ENCODE data around the gene SUMO3. TPM values are rescaled to one million over a fixed set of nuclear protein-coding genes. Genes with fewer than 3 reads are reported as not detected.

Gene SUMO3
- polyA plus RNA-seq, 1 experiment = 82.6 TPM

DNA sequence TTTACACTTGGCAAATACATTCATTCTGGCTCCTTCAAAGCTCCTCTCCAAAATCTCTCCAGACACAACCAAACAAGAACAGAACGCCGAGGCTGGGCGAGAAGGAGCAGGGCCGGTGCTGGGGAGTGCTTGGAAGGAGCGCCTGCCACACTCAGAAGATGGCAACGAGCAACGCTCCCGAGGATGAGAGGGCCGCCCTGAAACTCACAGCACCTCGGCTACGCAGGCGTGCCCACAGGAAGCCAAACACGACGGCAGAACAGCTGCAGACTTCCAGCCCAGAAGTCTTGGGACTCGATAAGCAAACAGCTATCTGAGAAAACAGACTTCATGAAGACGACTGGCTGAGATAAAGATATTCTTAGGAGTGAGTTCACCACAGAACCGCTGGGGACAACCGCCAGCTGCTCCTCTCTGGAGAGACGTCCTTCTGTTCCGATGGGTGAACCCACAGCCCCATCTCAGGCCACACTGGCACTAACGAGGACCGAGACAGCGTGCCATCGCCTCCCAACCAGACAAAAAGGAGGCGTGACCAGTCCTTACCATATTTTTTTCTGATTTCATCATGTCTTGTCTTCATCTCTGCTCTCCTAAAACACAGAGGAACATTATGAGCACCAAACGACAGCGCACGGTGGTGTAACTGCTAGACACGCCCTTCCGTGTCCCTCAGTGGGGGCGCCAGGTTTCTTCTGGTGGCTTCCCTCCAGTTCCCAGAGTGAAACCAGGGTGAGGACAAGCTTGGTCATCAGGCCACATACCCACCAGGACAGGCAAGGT is 37.0 kb upstream of the SUMO3 start:
- no peak for DNase-seq (ENCODE audit: low read depth)
- peaks cover 39% of the 10 kb centered on the region for H3K36me3 ChIP-seq (ENCODE audit: control insufficient read depth, insufficient read depth, low read length)
- ChIA-PET CTCF (interaction anchor here (1.0 kb wide), 1 partner anchor 9 kb away, joined by 4 read pairs; no protein-coding TSS in a partner anchor), POLR2A (no interaction called here)
- no peaks in the 10 kb centered on the region for H3K27me3 ChIP-seq (ENCODE audit: control insufficient read depth, insufficient read depth, low read length)
- no peak overlapping the region for H3K4me3 ChIP-seq (ENCODE audit: low read depth, low read length)
- TF ChIP-seq, protein P1, sequence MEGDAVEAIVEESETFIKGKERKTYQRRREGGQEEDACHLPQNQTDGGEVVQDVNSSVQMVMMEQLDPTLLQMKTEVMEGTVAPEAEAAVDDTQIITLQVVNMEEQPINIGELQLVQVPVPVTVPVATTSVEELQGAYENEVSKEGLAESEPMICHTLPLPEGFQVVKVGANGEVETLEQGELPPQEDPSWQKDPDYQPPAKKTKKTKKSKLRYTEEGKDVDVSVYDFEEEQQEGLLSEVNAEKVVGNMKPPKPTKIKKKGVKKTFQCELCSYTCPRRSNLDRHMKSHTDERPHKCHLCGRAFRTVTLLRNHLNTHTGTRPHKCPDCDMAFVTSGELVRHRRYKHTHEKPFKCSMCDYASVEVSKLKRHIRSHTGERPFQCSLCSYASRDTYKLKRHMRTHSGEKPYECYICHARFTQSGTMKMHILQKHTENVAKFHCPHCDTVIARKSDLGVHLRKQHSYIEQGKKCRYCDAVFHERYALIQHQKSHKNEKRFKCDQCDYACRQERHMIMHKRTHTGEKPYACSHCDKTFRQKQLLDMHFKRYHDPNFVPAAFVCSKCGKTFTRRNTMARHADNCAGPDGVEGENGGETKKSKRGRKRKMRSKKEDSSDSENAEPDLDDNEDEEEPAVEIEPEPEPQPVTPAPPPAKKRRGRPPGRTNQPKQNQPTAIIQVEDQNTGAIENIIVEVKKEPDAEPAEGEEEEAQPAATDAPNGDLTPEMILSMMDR (IDR thresholded peaks at IDR 0.05; ENCODE audit: insufficient read depth, low read depth, low read length) = no peak

DNA sequence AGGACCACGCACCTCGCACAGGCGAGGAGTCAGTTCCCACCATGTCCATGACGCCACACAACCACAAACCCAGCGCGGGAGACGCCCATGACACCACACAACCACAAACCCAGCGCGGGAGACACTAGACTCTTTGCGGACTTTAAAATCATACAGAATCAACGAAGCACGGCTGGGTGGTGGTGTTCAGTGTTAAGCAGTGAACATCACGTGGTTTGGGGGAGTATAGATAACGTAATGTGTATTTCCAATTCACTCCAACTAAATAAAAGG is 36.5 kb upstream of the SUMO3 start:
- POLR2A ChIA-PET = no interaction called here
- CTCF ChIA-PET = interaction anchor here (1.0 kb wide), 1 partner anchor 8 kb away, joined by 4 read pairs; no protein-coding TSS in a partner anchor
- TF ChIP-seq, protein P1 (IDR thresholded peaks at IDR 0.05; ENCODE audit: insufficient read depth, low read depth, low read length) = no peak
- Histone ChIP-seq H3K4me3 (ENCODE audit: low read depth, low read length) (no peak overlapping the region), H3K27me3 (ENCODE audit: control insufficient read depth, insufficient read depth, low read length) (no peaks in the 10 kb centered on the region), H3K36me3 (ENCODE audit: control insufficient read depth, insufficient read depth, low read length) (peaks cover 42% of the 10 kb centered on the region)
- no peak for DNase-seq (ENCODE audit: low read depth)

DNA sequence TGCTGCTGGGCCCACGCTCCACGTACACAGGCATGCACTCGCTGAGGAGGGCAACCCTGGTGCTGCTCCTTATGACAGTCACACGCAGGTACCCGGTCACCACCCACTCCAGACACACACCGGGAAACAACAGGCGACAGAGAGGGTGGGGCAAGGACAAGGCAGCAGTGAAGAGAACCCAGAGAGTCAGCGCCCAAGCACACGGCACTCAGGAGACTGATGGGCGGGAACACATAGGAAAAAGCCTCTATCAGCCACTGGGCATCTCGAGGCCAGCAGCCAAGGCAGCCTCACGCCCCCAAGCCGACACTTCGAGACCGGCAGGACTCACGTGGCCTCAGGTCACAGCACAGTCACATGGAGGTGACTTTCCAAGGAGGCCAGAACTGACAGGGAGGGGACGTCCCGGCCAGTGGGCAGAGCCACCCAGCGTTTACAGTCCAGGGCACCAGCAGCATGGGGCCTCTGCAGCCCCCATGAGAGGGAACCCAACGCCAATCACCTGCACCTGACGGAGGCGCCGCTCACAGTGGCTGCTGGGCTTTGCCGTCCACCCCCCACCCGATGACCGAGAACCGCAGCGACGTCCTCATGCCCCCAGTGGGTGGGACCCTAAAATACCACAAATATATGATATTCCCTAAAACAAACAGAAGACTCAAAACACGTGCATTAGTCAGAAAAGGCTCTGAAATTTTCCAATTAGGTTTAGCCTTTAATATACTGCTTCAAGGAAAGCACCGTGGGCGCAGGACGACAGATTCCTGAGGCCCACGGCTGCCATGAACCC is 35.9 kb upstream of the SUMO3 start:
- DNase-seq (ENCODE audit: low read depth) = no peak
- CTCF ChIA-PET = no interaction called here
- POLR2A ChIA-PET = no interaction called here
- Histone ChIP-seq H3K4me3 (ENCODE audit: low read depth, low read length) (no peak overlapping the region), H3K27me3 (ENCODE audit: control insufficient read depth, insufficient read depth, low read length) (no peaks in the 10 kb centered on the region), H3K36me3 (ENCODE audit: control insufficient read depth, insufficient read depth, low read length) (peaks cover 45% of the 10 kb centered on the region)
- TF ChIP-seq, protein P1 (IDR thresholded peaks at IDR 0.05; ENCODE audit: insufficient read depth, low read depth, low read length) = no peak

DNA sequence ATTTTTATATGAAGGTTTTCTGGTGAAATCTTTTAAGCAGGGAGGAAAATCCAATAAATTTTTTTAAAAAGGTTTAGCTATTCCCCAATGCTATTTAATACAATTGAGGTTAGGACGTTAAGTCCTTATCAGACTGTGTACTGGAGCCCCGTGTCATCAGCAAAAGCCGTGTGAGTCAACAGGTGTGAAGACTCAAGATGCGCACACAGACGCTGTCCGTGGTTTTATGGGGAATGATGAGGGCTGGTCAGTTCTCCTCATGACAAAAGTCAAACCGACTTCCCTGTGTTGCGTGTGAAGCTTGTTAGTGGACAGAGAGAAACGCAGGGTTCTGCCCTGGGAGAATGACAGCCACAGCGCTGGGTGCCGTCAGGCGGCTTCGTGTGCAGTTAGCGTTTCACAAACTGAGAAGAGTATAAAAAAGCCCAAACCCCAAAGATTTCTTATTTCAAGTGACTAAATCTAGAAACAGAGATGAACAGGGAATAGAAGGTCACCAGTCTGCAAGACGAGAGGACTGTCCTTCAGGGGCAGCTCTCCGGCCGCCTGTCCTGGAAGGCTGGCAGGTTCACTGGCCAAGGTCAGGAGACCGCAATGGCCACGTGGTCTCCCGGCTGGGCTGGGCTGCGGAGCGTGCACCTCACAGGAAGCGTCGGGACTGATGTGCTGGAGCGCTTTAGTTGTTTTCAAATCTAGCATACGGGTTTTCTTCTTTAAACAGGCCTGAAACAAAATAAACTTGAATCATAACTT is 33.2 kb upstream of the SUMO3 start:
- POLR2A ChIA-PET = no interaction called here
- peaks cover 39% of the 10 kb centered on the region for H3K36me3 ChIP-seq (ENCODE audit: control insufficient read depth, insufficient read depth, low read length)
- TF ChIP-seq, protein P1 (IDR thresholded peaks at IDR 0.05; ENCODE audit: insufficient read depth, low read depth, low read length) = no peak
- no peaks in the 10 kb centered on the region for H3K27me3 ChIP-seq (ENCODE audit: control insufficient read depth, insufficient read depth, low read length)
- CTCF ChIA-PET = no interaction called here
- H3K4me3 ChIP-seq (ENCODE audit: low read depth, low read length) = no peak overlapping the region
- no peak for DNase-seq (ENCODE audit: low read depth)

DNA sequence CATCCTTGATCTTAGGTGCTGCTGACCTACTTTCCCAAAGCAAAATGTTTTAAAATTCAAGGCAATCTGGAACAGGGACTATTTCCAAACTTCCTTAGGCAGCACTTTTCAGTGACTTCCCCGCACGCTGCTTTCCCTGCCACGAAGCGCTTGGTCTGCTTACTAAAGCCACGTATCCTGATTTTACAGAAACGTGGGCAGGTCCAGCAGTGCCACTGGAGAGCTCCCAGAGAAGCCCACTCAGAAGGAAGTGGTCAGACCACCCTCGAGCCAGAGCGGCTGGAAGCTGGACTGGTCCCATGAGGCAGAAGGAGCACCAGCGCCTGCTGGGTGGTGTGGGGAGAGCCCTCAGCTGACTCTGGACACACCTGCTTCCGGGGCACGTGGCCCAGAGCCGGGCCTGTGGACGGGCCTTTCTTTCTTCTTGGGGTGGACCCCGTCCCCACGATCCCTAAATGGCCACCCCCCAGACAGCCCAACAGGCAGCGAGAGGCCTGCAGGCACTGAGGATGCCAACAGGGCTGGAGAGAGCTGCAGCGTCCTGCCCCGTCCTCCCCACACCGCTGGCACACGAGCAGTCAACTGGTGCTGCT is 32.4 kb upstream of the SUMO3 start:
- TF ChIP-seq, protein P1 (IDR thresholded peaks at IDR 0.05; ENCODE audit: insufficient read depth, low read depth, low read length) = no peak
- H3K27me3 ChIP-seq (ENCODE audit: control insufficient read depth, insufficient read depth, low read length) = no peaks in the 10 kb centered on the region
- DNase-seq (ENCODE audit: low read depth) = no peak
- ChIA-PET POLR2A (no interaction called here), CTCF (no interaction called here)
- H3K36me3 ChIP-seq (ENCODE audit: control insufficient read depth, insufficient read depth, low read length) = peaks cover 32% of the 10 kb centered on the region
- no peak overlapping the region for H3K4me3 ChIP-seq (ENCODE audit: low read depth, low read length)
